ENCODE results near the gene TMEM63A.

TMEM63A gene

GRCh38 chr1:225857256-225857655, 24.9 kb downstream of the TMEM63A start:
- peaks cover 66% of the 10 kb centered on the region for H3K36me3 ChIP-seq (ENCODE audit: insufficient read depth, low read depth, low read length)
- no peaks in the 10 kb centered on the region for H3K9me3 ChIP-seq (ENCODE audit: insufficient read depth, low read depth, low read length)
- no peak overlapping the region for H3K9ac ChIP-seq (ENCODE audit: low read depth, low read length)
- no peaks in the 10 kb centered on the region for H3K27me3 ChIP-seq (ENCODE audit: insufficient read depth, low read length)
- H3K4me1 ChIP-seq (ENCODE audit: insufficient read depth, low read length): no peaks in the 10 kb centered on the region
- H3K27ac ChIP-seq (ENCODE audit: low read length): no peak overlapping the region
- H3K4me3 ChIP-seq (ENCODE audit: low read length): no peak overlapping the region

DNA sequence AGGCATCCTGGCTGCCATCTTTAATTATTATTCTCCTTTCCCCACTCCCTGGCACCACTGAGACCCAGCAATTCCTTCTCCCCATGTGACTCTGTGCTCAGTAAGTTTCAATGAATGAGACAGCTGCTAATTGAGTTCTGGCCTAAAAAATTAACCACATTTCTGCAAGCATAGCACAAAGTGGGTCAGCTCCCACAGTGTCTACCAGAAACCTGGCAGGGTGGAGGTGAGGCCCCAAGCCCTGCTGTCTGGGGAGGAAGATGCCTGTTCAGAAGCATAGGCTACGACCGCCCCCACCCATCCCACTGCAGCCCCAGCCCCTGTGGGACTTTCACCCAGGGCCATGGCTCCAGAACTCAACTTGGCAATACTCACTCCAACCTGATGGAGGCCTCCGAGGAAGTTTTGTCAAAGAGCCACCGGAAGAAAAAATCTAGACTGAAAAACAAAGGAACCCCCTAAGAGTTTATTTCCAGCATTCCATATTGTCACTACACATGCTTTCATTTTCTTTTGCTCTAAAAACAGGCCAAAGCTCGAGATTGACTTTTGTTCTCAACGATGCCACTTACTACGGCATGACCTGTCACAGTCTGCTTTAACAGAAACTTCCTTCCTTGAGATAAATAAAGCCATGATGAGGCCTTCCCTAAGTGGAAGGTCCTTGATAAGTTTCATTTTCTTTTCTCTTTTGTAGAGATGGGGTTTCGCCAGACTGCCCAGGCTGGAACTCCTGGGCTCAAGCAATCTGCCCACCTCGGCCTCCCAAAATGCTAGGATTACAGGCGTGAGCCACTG, 26.5 kb downstream of the TMEM63A start:
- no peak overlapping the region for H3K27ac ChIP-seq (ENCODE audit: low read length)
- H3K36me3 ChIP-seq (ENCODE audit: insufficient read depth, low read depth, low read length): peaks cover 61% of the 10 kb centered on the region
- no peak overlapping the region for H3K4me3 ChIP-seq (ENCODE audit: low read length)
- peaks cover 3% of the 10 kb centered on the region; the same call in 1 of the 2 replicates for H3K9me3 ChIP-seq (ENCODE audit: insufficient read depth, low read depth, low read length)
- H3K9ac ChIP-seq (ENCODE audit: low read depth, low read length): no peak overlapping the region
- no peaks in the 10 kb centered on the region for H3K4me1 ChIP-seq (ENCODE audit: insufficient read depth, low read length)
- H3K27me3 ChIP-seq (ENCODE audit: insufficient read depth, low read length): no peaks in the 10 kb centered on the region

DNA sequence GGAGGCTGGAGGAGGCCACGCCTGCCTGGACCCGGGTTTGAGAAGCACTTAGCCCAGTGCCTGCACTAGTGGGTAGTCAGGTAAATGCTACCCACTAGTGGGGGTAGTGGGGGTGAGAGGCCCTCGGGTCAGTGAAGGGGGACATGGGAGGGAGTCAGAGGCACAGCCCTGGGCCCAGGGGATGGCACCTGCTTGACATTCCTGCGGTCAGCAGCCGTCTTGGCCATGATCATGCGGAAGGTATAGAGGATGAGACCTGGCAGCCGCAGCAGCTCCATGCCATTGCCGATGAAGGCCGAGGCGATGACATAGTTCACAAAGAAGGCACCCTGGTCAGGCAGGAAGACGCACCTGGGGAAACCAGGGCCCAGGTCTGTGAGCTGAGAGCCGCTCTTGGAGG, 28.7 kb downstream of the TMEM63A start:
- H3K4me1 ChIP-seq (ENCODE audit: insufficient read depth, low read length): no peaks in the 10 kb centered on the region
- H3K9me3 ChIP-seq (ENCODE audit: insufficient read depth, low read depth, low read length): peaks cover 3% of the 10 kb centered on the region; the same call in 1 of the 2 replicates
- no peak overlapping the region for H3K4me3 ChIP-seq (ENCODE audit: low read length)
- no peaks in the 10 kb centered on the region for H3K27me3 ChIP-seq (ENCODE audit: insufficient read depth, low read length)
- no peak overlapping the region for H3K9ac ChIP-seq (ENCODE audit: low read depth, low read length)
- peaks cover 58% of the 10 kb centered on the region for H3K36me3 ChIP-seq (ENCODE audit: insufficient read depth, low read depth, low read length)
- H3K27ac ChIP-seq (ENCODE audit: low read length): no peak overlapping the region

DNA sequence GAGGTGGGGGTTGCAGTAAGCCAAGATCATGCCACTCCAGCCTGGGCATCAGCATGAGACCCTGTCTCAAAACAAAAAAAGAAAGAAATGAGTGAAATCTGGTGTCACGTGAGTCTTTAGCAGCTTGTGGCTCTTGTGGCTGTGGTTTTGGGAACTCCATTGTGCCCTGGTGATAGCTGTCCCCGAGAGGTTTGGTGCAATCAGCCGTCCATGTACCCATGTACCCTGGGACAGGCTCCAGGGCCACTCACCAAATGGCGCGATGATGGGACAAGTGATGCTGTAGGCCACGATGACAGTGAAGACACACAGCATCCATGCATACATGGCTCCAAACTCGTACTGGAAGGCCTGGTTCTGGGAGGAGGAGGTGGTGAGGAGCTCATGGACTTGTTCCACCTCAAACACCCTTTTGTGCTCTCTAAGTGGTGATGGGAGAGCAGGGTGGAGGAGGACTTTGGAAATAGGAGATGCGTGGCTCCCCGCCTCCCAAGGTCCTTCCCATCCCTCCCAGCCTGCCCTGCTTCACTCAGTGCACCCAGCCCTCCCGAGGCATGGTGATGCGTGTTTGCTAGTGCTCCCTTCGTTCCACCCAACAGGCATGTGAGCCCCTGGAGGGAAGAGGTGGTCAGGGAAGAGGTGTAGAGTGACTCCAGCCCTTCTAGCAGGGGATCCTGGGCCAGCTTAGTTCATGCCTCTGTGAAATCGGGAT, 29.6 kb downstream of the TMEM63A start:
- H3K27me3 ChIP-seq (ENCODE audit: insufficient read depth, low read length): no peaks in the 10 kb centered on the region
- H3K36me3 ChIP-seq (ENCODE audit: insufficient read depth, low read depth, low read length): peaks cover 56% of the 10 kb centered on the region
- no peaks in the 10 kb centered on the region for H3K4me1 ChIP-seq (ENCODE audit: insufficient read depth, low read length)
- peaks cover 3% of the 10 kb centered on the region; the same call in 1 of the 2 replicates for H3K9me3 ChIP-seq (ENCODE audit: insufficient read depth, low read depth, low read length)
- H3K27ac ChIP-seq (ENCODE audit: low read length): no peak overlapping the region
- no peak overlapping the region for H3K9ac ChIP-seq (ENCODE audit: low read depth, low read length)
- H3K4me3 ChIP-seq (ENCODE audit: low read length): no peak overlapping the region

- Histone ChIP-seq H3K27me3 (ENCODE audit: insufficient read depth, low read length) (no peaks in the 10 kb centered on the region), H3K9ac (ENCODE audit: low read depth, low read length) (no peak overlapping the region), H3K4me1 (ENCODE audit: insufficient read depth, low read length) (no peaks in the 10 kb centered on the region), H3K27ac (ENCODE audit: low read length) (no peak overlapping the region), H3K36me3 (ENCODE audit: insufficient read depth, low read depth, low read length) (peaks cover 58% of the 10 kb centered on the region), H3K4me3 (ENCODE audit: low read length) (no peak overlapping the region), H3K9me3 (ENCODE audit: insufficient read depth, low read depth, low read length) (peaks cover 3% of the 10 kb centered on the region; the same call in 1 of the 2 replicates)
Observed at GRCh38 chr1:225851805-225852204, 30.4 kb downstream of the TMEM63A start.

DNA sequence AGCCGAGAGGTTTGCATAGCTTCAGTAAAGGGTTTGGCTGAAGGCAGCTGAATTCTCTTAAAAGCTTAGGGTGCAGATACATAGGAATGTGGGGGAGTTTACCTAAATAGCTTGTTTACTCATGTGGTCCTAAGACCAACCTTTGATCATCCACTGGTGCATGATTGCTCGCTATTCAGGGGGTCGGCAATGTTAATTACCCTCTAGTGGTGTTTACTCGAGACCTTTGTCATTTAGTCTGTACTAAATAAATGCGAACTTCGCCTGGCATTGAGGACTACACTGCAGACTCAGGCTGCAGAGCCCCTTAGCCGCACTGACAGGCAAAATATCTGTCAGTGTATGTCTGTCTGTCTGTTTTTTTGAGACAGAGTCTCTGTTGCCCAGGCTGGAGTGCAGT, 31.8 kb downstream of the TMEM63A start:
- peaks cover 58% of the 10 kb centered on the region for H3K36me3 ChIP-seq (ENCODE audit: insufficient read depth, low read depth, low read length)
- H3K9ac ChIP-seq (ENCODE audit: low read depth, low read length): no peak overlapping the region
- H3K27ac ChIP-seq (ENCODE audit: low read length): no peak overlapping the region
- peaks cover 3% of the 10 kb centered on the region; the same call in 1 of the 2 replicates for H3K9me3 ChIP-seq (ENCODE audit: insufficient read depth, low read depth, low read length)
- no peaks in the 10 kb centered on the region for H3K27me3 ChIP-seq (ENCODE audit: insufficient read depth, low read length)
- H3K4me1 ChIP-seq (ENCODE audit: insufficient read depth, low read length): peaks cover 7% of the 10 kb centered on the region; the same call in 1 of the 2 replicates
- H3K4me3 ChIP-seq (ENCODE audit: low read length): no peak overlapping the region

GRCh38 chr1:225849925-225850324, 32.3 kb downstream of the TMEM63A start:
- Histone ChIP-seq H3K9me3 (ENCODE audit: insufficient read depth, low read depth, low read length) (peaks cover 3% of the 10 kb centered on the region; the same call in 1 of the 2 replicates), H3K36me3 (ENCODE audit: insufficient read depth, low read depth, low read length) (peaks cover 54% of the 10 kb centered on the region), H3K4me3 (ENCODE audit: low read length) (no peak overlapping the region), H3K27me3 (ENCODE audit: insufficient read depth, low read length) (no peaks in the 10 kb centered on the region), H3K4me1 (ENCODE audit: insufficient read depth, low read length) (peaks cover 7% of the 10 kb centered on the region; the same call in 1 of the 2 replicates), H3K9ac (ENCODE audit: low read depth, low read length) (no peak overlapping the region), H3K27ac (ENCODE audit: low read length) (no peak overlapping the region)

DNA sequence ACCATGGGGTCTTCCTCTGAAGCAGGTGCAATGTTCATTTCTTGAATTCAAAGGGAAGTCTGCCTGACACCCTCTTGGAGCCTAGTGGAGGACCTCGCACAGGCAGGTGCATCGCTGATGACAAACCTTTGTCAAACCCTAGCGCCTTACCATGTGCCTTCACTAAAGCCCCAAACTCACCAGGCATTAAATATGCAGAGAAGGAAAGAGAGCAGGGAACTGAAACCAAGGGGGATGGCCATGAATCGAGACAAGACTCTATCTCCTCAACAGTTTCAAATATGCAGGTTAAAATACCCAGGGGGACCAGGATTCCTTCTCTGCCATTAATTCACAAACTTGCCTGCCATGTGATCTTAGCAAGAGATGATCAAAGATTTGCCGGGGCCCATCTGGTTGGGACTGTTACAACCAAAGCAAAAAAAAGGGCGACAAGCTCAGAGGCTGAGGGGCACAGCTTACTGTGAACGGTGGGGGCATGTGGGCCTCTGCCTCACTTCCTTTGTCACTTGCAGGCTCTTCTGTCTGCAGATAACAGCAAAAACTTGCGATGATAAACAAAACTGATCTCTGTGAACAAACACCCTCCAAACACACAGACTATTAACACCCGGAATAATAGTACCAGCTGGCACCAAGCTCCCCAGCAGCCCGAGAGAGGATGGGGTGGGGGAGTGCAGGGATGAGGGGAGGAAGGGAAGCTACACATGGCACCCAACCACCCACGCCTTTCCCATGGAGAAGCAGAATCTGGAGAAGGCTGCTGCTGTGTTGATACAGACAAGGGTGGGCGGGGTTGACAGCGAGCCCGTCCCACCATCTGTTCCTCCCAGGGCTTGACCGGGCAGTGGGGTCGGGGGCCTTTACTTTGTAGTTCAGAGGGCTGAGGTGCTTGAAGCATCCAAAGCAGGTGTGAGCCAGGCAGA, 33.9 kb downstream of the TMEM63A start:
- H3K27ac ChIP-seq (ENCODE audit: low read length): no peak overlapping the region
- H3K36me3 ChIP-seq (ENCODE audit: insufficient read depth, low read depth, low read length): peaks cover 41% of the 10 kb centered on the region
- H3K9ac ChIP-seq (ENCODE audit: low read depth, low read length): no peak overlapping the region

DNA sequence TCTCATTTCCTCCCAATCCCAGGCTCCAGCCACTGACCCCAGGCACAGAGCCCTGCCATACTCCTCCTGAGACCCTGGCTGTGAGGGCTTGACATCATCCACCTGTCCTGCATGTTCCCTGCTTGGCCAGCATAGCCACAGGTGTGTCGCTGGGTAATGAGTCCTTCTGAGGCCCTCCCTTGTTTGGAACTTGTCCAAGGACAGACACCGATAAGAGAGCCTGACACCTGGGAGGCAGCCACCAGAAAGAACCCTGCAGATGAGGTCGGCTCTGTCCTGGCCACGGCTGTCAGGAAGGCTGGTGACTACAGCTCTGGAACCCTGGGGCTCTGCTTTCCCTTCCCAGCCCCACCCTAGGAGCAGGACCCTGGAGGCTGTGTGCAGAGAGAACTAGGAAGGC, 34.6 kb downstream of the TMEM63A start:
- Histone ChIP-seq H3K4me1 (ENCODE audit: insufficient read depth, low read length) (peaks cover 7% of the 10 kb centered on the region; the same call in 1 of the 2 replicates), H3K36me3 (ENCODE audit: insufficient read depth, low read depth, low read length) (peaks cover 37% of the 10 kb centered on the region), H3K4me3 (ENCODE audit: low read length) (no peak overlapping the region), H3K27ac (ENCODE audit: low read length) (no peak overlapping the region), H3K27me3 (ENCODE audit: insufficient read depth, low read length) (no peaks in the 10 kb centered on the region), H3K9ac (ENCODE audit: low read depth, low read length) (no peak overlapping the region), H3K9me3 (ENCODE audit: insufficient read depth, low read depth, low read length) (peaks cover 3% of the 10 kb centered on the region; the same call in 1 of the 2 replicates)

More for the DNA sequence above, 33.9 kb downstream of the TMEM63A start:
- Histone ChIP-seq H3K9me3 (ENCODE audit: insufficient read depth, low read depth, low read length) (peaks cover 3% of the 10 kb centered on the region; the same call in 1 of the 2 replicates), H3K4me1 (ENCODE audit: insufficient read depth, low read length) (peaks cover 7% of the 10 kb centered on the region; the same call in 1 of the 2 replicates), H3K4me3 (ENCODE audit: low read length) (no peak overlapping the region), H3K27me3 (ENCODE audit: insufficient read depth, low read length) (no peaks in the 10 kb centered on the region)

GRCh38 chr1:225846331-225847310, 35.6 kb downstream of the TMEM63A start:
- 0 out of 2 replicates have a peak, but pooled peaks cover 3% of the 10 kb centered on the region for H3K9me3 ChIP-seq (ENCODE audit: insufficient read depth, low read depth, low read length)
- H3K9ac ChIP-seq (ENCODE audit: low read depth, low read length): no peak overlapping the region
- H3K27me3 ChIP-seq (ENCODE audit: insufficient read depth, low read length): no peaks in the 10 kb centered on the region
- peaks cover 29% of the 10 kb centered on the region for H3K36me3 ChIP-seq (ENCODE audit: insufficient read depth, low read depth, low read length)
- peaks cover 7% of the 10 kb centered on the region; the same call in 1 of the 2 replicates for H3K4me1 ChIP-seq (ENCODE audit: insufficient read depth, low read length)
- H3K27ac ChIP-seq (ENCODE audit: low read length): no peak overlapping the region
- H3K4me3 ChIP-seq (ENCODE audit: low read length): no peak overlapping the region
